ENCODE data around the gene ATP5MG. TPM values are rescaled to one million over a fixed set of nuclear protein-coding genes. Genes with fewer than 3 reads are reported as not detected.

Gene ATP5MG
- total and polyA plus RNA-seq, 10 donors: 34.5 to 258 (median 146) TPM

- TF ChIP-seq POLR2AphosphoS5 (IDR thresholded peaks at IDR 0.05) (no peak), CTCF (IDR thresholded peaks at IDR 0.05 in 8 of 11, conservative IDR thresholded peaks at IDR 0.05 in 3 of 11) (no peak), POLR2A (IDR thresholded peaks at IDR 0.05) (no peak)
- 81 to 87% (median 85%) methylated on average over 5 of the region's 5 CpGs for WGBS, 5 donors
- Histone ChIP-seq H3K4me3 (no peak overlapping the region), H3K9me3 (no peaks in the 10 kb centered on the region), H3K36me3 (peaks cover 0 to 9% (median 4%) of the 10 kb centered on the region in 6 donors), H3K4me1 (peaks cover 0 to 16% (median 8%) of the 10 kb centered on the region in 6 donors), H3K27me3 (replicated peaks in 1 of 7) (no peaks in the 10 kb centered on the region), H3K27ac (no peak overlapping the region)
- no peak for DNase-seq
- intact Hi-C loops (cut with DNase I; ENCODE audit: low total_unique reads): no loop called here
These were observed 17.4 kb downstream of the ATP5MG start for GRCh38 chr11:118418766-118419165.

GRCh38 chr11:118427707-118428106, 26.3 kb downstream of the ATP5MG start:
- Histone ChIP-seq H3K4me3 (no peak overlapping the region), H3K27ac (no peak overlapping the region), H3K27me3 (replicated peaks in 1 of 7) (no peaks in the 10 kb centered on the region), H3K4me1 (no peaks in the 10 kb centered on the region), H3K9me3 (no peaks in the 10 kb centered on the region), H3K36me3 (no peaks in the 10 kb centered on the region)
- no peak for DNase-seq
- TF ChIP-seq POLR2A (IDR thresholded peaks at IDR 0.05) (no peak), CTCF (IDR thresholded peaks at IDR 0.05 in 8 of 11, conservative IDR thresholded peaks at IDR 0.05 in 3 of 11) (no peak), POLR2AphosphoS5 (IDR thresholded peaks at IDR 0.05) (no peak)
- intact Hi-C loops (cut with DNase I; ENCODE audit: low total_unique reads): no loop called here
- WGBS, 5 donors: 1 to 15% (median 3%) methylated on average over 1 of the region's 1 CpG

GRCh38 chr11:118430956-118431355, 29.6 kb downstream of the ATP5MG start:
- WGBS, 5 donors: 81 to 91% (median 84%) methylated on average over 2 of the region's 2 CpGs
- H3K4me1 ChIP-seq: peaks cover 4 to 20% (median 14%) of the 10 kb centered on the region in 6 donors
- TF ChIP-seq POLR2AphosphoS5 (IDR thresholded peaks at IDR 0.05): no peak
- no peak for TF ChIP-seq POLR2A (IDR thresholded peaks at IDR 0.05)
- no peak for TF ChIP-seq CTCF (IDR thresholded peaks at IDR 0.05 in 8 of 11, conservative IDR thresholded peaks at IDR 0.05 in 3 of 11)
- H3K4me3 ChIP-seq: no peak overlapping the region
- no peaks in the 10 kb centered on the region for H3K9me3 ChIP-seq
- no peaks in the 10 kb centered on the region for H3K36me3 ChIP-seq
- H3K27me3 ChIP-seq (replicated peaks in 1 of 7): peaks cover 0 to under 1% (median 0%) of the 10 kb centered on the region in 7 donors
- intact Hi-C loops (cut with DNase I; ENCODE audit: low total_unique reads): no loop called here
- DNase-seq: no peak
- H3K27ac ChIP-seq: no peak overlapping the region

GRCh38 chr11:118434123-118434552, 32.7 kb downstream of the ATP5MG start:
- Histone ChIP-seq H3K4me1 (peaks cover 7 to 44% (median 28%) of the 10 kb centered on the region in 6 donors), H3K27me3 (replicated peaks in 1 of 7) (peaks cover 0 to 3% (median 0%) of the 10 kb centered on the region in 7 donors), H3K36me3 (no peaks in the 10 kb centered on the region), H3K9me3 (no peaks in the 10 kb centered on the region), H3K27ac (peak overlapping the region in 3 of 8 donors; percentile 94 to 96 (median 95)), H3K4me3 (peak overlapping the region; percentile 62 to 98 (median 94))
- intact Hi-C loops (cut with DNase I; ENCODE audit: low total_unique reads): no loop called here
- DNase-seq: no peak
- 1 to 3% (median 2%) methylated on average over 9 of the region's 9 CpGs for WGBS, 5 donors
- no peak for TF ChIP-seq POLR2A (IDR thresholded peaks at IDR 0.05)
- TF ChIP-seq POLR2AphosphoS5 (IDR thresholded peaks at IDR 0.05): no peak
- TF ChIP-seq CTCF (IDR thresholded peaks at IDR 0.05 in 8 of 11, conservative IDR thresholded peaks at IDR 0.05 in 3 of 11): no peak
